IMR-90 (cell line): Measurements from ENCODE around the gene RNF212. TPM values are rescaled to one million over a fixed set of nuclear protein-coding genes. Genes with fewer than 3 reads are reported as not detected.

Experiments
- ATAC-seq: fragments of 200-7000 bp; cut with Tn5 transposase; 2 replicates; pipeline ENCODE4 v1.9.1; 2020; ENCODE audit warnings: low read depth, mild to moderate bottlenecking, moderate library complexity
- BruUV-seq: library from RNA; stranded (reverse); fragments of 400-500 nt; replicated peaks from 2 replicates; lab custom pipeline; 2021; lab: Mats Ljungman, UMichigan
- CTCF ChIA-PET: fragments of 300-600 bp; formaldehyde crosslinking; extraction: SDS; loops from one replicate; lab custom pipeline; 2021; ENCODE audit warnings: antibody characterized with exemption; lab: Yijun Ruan, JAX
- POLR2A ChIA-PET: fragments of 300-600 bp; sonication (Branson Sonifier 250); formaldehyde crosslinking; loops from one replicate; lab custom pipeline; 2022; ENCODE audit warnings: antibody characterized with exemption; ENCODE audit not compliant: unreplicated experiment; lab: Charles Lee
- DNase-seq: peaks from one replicate; pipeline ENCODE4 v3.0.0; 2013
- H2AFZ ChIP-seq: replicated peaks from 2 replicates; pipeline ENCODE3; 2013; ENCODE audit warnings: low read length, mild to moderate bottlenecking; ENCODE audit not compliant: poor library complexity
- H2AK5ac ChIP-seq: 2 replicates; pipeline ENCODE4 v1.6.1; 2013; ENCODE audit warnings: low read depth, low read length, inconsistent platforms
- H2AK9ac ChIP-seq: replicated peaks from 2 replicates; pipeline ENCODE3; 2013; ENCODE audit warnings: mild to moderate bottlenecking, low read depth, low read length, moderate library complexity; ENCODE audit not compliant: poor library complexity
- H2BK120ac ChIP-seq: 2 replicates; pipeline ENCODE4 v1.6.1; 2013; ENCODE audit warnings: low read depth, low read length, inconsistent platforms
- H2BK15ac ChIP-seq: 3 replicates; pipeline ENCODE4 v1.6.1; 2013; ENCODE audit warnings: low read depth, low read length, inconsistent platforms
- H2BK20ac ChIP-seq: 2 replicates; pipeline ENCODE4 v1.6.1; 2013; ENCODE audit warnings: low read depth, mild to moderate bottlenecking, inconsistent platforms, low read length, moderate library complexity
- H2BK5ac ChIP-seq: 2 replicates; pipeline ENCODE4 v1.6.1; 2013; ENCODE audit warnings: mild to moderate bottlenecking, low read depth, low read length, inconsistent platforms; ENCODE audit not compliant: poor library complexity, severe bottlenecking
- H3K14ac ChIP-seq: replicated peaks from 2 replicates; pipeline ENCODE4 v1.6.1; 2013; ENCODE audit warnings: low read depth, low read length, inconsistent platforms
- H3K18ac ChIP-seq: 2 replicates; pipeline ENCODE4 v1.6.1; 2013; ENCODE audit warnings: low read depth, low read length, control low read depth
- H3K23ac ChIP-seq: 2 replicates; pipeline ENCODE4 v1.6.1; 2013; ENCODE audit warnings: low read depth, low read length, inconsistent platforms
- H3K27ac ChIP-seq: 2 replicates; pipeline ENCODE4 v1.5.1; 2013; ENCODE audit warnings: mild to moderate bottlenecking, control low read depth, low read length; ENCODE audit not compliant: insufficient read depth
- H3K27me3 ChIP-seq: 2 replicates; pipeline ENCODE4 v1.6.1; 2013; ENCODE audit warnings: low read length; ENCODE audit not compliant: control insufficient read depth, insufficient read depth
- H3K36me3 ChIP-seq: 2 replicates; pipeline ENCODE4 v1.6.1; 2013; ENCODE audit warnings: low read length, mixed read lengths; ENCODE audit not compliant: control insufficient read depth, insufficient read depth
- H3K4ac ChIP-seq: 2 replicates; pipeline ENCODE4 v1.6.1; 2013; ENCODE audit warnings: low read depth, low read length, inconsistent platforms
- H3K4me1 ChIP-seq: 2 replicates; pipeline ENCODE4 v1.6.1; 2013; ENCODE audit warnings: low read length, mixed read lengths; ENCODE audit not compliant: control insufficient read depth, insufficient read depth
- H3K4me2 ChIP-seq: 2 replicates; pipeline ENCODE4 v1.6.1; 2013; ENCODE audit warnings: low read depth, mild to moderate bottlenecking, control low read depth, low read length, moderate library complexity
- H3K4me3 ChIP-seq: 2 replicates; pipeline ENCODE4 v1.5.1; 2013; ENCODE audit warnings: low read depth, mild to moderate bottlenecking, control low read depth, low read length, moderate library complexity; ENCODE audit not compliant: insufficient read depth
- H3K56ac ChIP-seq: 2 replicates; pipeline ENCODE4 v1.6.1; 2013; ENCODE audit warnings: low read length, inconsistent platforms; ENCODE audit not compliant: insufficient read depth; ENCODE audit errors: extremely low read depth
- H3K79me1 ChIP-seq, 2 experiments: 2 replicates each; pipeline ENCODE4 v1.6.1; 2013; ENCODE audit warnings: low read length in 2 of 2, inconsistent platforms in 1 of 2, low read depth in 1 of 2
- H3K9ac ChIP-seq: 2 replicates; pipeline ENCODE4 v1.6.1; 2013; ENCODE audit warnings: low read depth, low read length, control low read depth
- H3K9me1 ChIP-seq: 2 replicates; pipeline ENCODE4 v1.6.1; 2013; ENCODE audit warnings: low read length, inconsistent platforms; ENCODE audit not compliant: insufficient read depth
- H3K9me3 ChIP-seq: 2 replicates; pipeline ENCODE4 v1.6.1; 2013; ENCODE audit warnings: low read length; ENCODE audit not compliant: control insufficient read depth, insufficient read depth
- H4K20me1 ChIP-seq: 2 replicates; pipeline ENCODE4 v1.6.1; 2013; ENCODE audit warnings: low read length, inconsistent platforms; ENCODE audit not compliant: insufficient read depth
- H4K5ac ChIP-seq: 2 replicates; pipeline ENCODE4 v1.6.1; 2013; ENCODE audit warnings: mild to moderate bottlenecking, low read depth, low read length, control low read depth
- H4K8ac ChIP-seq, 2 experiments: 2 replicates each; pipeline ENCODE4 v1.6.1; 2013; ENCODE audit warnings: low read depth in 2 of 2, low read length in 2 of 2, control low read depth in 1 of 2, inconsistent platforms in 1 of 2
- H4K91ac ChIP-seq: 2 replicates; pipeline ENCODE4 v1.6.1; 2013; ENCODE audit warnings: low read depth, low read length, inconsistent platforms; ENCODE audit not compliant: insufficient read depth
- CEBPB ChIP-seq: IDR thresholded peaks from 2 replicates; pipeline ENCODE4 v1.6.1; 2012; ENCODE audit warnings: low read depth, low read length, improper control_type of control experiment
- MAFK ChIP-seq: IDR thresholded peaks from 2 replicates; pipeline ENCODE4 v1.6.1; 2012; ENCODE audit warnings: low read depth, low read length, improper control_type of control experiment
- RCOR1 ChIP-seq: IDR thresholded peaks from 2 replicates; pipeline ENCODE4 v1.6.1; 2012; ENCODE audit warnings: mild to moderate bottlenecking, low read length, improper control_type of control experiment; ENCODE audit not compliant: insufficient replicate concordance
- WGBS, 2 experiments: methylation state at CpG; one replicate each; pipeline versions ENCODE4 v1.1.5 to v1.1.7; 2013; ENCODE audit warnings: missing lambda C conversion rate in 2 of 2; ENCODE audit not compliant: insufficient read length in 1 of 2; ENCODE audit errors: extremely low coverage in 2 of 2; 5-methylcytosine and 5-hydroxymethylcytosine counted together
- dilution Hi-C: fragments of 300-500 bp; cut with HindIII; formaldehyde crosslinking; loops from one replicate; pipeline ENCODE4 v1.14.3; 2018; ENCODE audit warnings: low sequenced_read_pairs; ENCODE audit not compliant: unreplicated experiment
- in situ Hi-C: fragments of 300-500 bp; cut with MboI; formaldehyde crosslinking; loops from 3 replicates; pipeline ENCODE4 v1.14.3; 2019; ENCODE audit warnings: low sequenced_read_pairs, inconsistent platforms, mixed read lengths
- intact Hi-C: fragments of 100-400 bp; cut with micrococcal nuclease; formaldehyde crosslinking; loops from 2 replicates; pipeline ENCODE4 v1.10.0; 2022
- polyA plus RNA-seq, 3 experiments: library from polyadenylated mRNA; depleted of rRNA; stranded (reverse); fragments of >200 nt; gene quantifications; 2 replicates each; pipeline ENCODE4 v1.2.3, GENCODE V29; 2012; ENCODE audit warnings: low replicate concordance in 1 of 3
- total RNA-seq: library from RNA; depleted of rRNA; stranded (reverse); fragments of >200 nt; gene quantifications from 2 replicates; pipeline ENCODE4 v1.2.3, GENCODE V29; 2012
- TF ChIP-seq, protein P1 (sequence below): conservative IDR thresholded peaks from 2 replicates; pipeline ENCODE4 v1.5.1; 2012; ENCODE audit warnings: mild to moderate bottlenecking, low read depth, low read length, improper control_type of control experiment
- TF ChIP-seq, protein P2 (sequence below): fragments of 150-350 bp; IDR thresholded peaks from 2 replicates; pipeline ENCODE4 v1.6.1; 2016; ENCODE audit warnings: low read depth, mild to moderate bottlenecking, low read length, moderate library complexity, borderline replicate concordance

Gene RNF212
- total and polyA plus RNA-seq, 2 of the 4 experiments (the other 2 are of a cell fraction) = under 0.01 to 0.51 TPM

DNA sequence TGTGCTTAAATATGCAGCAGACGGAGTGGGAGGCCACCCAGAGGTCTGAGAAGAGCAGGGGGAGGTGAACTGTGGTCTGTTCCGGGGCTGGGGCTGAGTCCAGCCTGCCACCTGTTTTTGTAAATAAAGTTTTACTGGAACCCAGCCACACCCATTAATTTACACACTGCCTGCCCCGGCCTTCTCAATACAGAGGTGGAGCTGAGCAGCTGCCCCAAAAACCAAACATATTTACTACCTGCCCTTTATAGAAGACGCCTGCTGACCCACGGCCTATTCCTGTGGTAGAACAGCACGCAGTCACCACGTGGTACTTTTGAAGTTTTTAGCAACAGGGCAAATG lies 56.0 kb downstream of the RNF212 start (continued):
- TF ChIP-seq, protein P1, sequence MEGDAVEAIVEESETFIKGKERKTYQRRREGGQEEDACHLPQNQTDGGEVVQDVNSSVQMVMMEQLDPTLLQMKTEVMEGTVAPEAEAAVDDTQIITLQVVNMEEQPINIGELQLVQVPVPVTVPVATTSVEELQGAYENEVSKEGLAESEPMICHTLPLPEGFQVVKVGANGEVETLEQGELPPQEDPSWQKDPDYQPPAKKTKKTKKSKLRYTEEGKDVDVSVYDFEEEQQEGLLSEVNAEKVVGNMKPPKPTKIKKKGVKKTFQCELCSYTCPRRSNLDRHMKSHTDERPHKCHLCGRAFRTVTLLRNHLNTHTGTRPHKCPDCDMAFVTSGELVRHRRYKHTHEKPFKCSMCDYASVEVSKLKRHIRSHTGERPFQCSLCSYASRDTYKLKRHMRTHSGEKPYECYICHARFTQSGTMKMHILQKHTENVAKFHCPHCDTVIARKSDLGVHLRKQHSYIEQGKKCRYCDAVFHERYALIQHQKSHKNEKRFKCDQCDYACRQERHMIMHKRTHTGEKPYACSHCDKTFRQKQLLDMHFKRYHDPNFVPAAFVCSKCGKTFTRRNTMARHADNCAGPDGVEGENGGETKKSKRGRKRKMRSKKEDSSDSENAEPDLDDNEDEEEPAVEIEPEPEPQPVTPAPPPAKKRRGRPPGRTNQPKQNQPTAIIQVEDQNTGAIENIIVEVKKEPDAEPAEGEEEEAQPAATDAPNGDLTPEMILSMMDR = no peak

DNA sequence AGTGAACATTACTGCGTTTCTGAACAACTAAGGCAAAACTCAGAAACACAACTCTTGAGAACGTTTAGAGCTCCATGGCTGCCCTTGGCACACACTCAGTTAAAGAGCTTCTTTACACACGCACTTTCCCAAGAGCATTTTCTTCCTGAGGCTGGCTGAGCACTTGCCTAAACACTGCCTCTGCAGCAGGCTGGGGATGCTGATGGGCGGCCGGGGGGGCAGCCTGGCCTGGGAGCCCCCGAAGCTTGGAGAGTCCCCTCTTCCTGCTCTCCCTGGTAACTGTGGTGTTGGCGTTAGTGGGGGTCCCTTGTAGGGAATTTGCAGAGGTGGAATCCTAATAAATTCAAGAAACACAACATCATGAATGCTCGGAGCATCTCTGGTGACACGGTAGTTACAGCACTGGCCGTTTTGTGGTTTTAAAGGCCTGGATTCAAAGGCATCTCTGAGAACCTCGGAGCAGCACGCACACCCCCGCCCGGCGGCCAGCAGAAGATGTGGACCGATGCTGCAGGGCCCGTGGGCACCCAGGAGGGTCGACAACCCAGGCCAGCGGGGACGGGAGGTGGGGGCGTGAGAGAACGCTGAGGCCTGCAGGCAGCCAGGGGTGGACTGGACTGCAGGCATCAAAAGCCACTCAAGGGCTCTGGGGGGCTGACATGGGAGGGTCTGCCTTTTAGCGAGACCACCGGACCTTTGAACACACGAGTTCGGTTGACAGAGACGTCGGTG lies 56.5 kb downstream of the RNF212 start:
- ATAC-seq (no peak), DNase-seq (no peak)
- no peak overlapping the region for H3K14ac ChIP-seq
- no peak overlapping the region for H3K4me3 ChIP-seq
- no peak overlapping the region for H4K5ac ChIP-seq
- no peak overlapping the region for H2BK120ac ChIP-seq
- no peak overlapping the region for H3K56ac ChIP-seq
- no peak overlapping the region for H2BK5ac ChIP-seq
- H3K79me1 ChIP-seq = no peaks in the 10 kb centered on the region
- no peak overlapping the region for H2AFZ ChIP-seq
- H2AK9ac ChIP-seq = no peak overlapping the region
- H3K4ac ChIP-seq = no peak overlapping the region
- H3K4me1 ChIP-seq = peaks cover 5% of the 10 kb centered on the region; the same call in 1 of the 2 replicates
- H3K9ac ChIP-seq = no peak overlapping the region
- CTCF ChIA-PET = no interaction called here
- POLR2A ChIA-PET = no interaction called here
- peaks cover 64% of the 10 kb centered on the region for H3K27me3 ChIP-seq
- H3K9me1 ChIP-seq = no peaks in the 10 kb centered on the region
- WGBS, 2 experiments = 88% methylated on average over 21 of the region's 28 CpGs; no CpG with 5 or more reads in 1 of the 2 experiments
- H3K9me3 ChIP-seq = no peaks in the 10 kb centered on the region
- no peak overlapping the region for H4K91ac ChIP-seq
- H4K8ac ChIP-seq = no peak overlapping the region
- intact Hi-C loops = no loop called here
- no peak overlapping the region for H2BK15ac ChIP-seq
- BruUV-seq = no TSS peak
- H4K20me1 ChIP-seq = no peaks in the 10 kb centered on the region
- H3K18ac ChIP-seq = no peak overlapping the region
- H3K27ac ChIP-seq = no peak overlapping the region
- no peaks in the 10 kb centered on the region for H3K36me3 ChIP-seq
- in situ Hi-C loops = no loop called here
- TF ChIP-seq RCOR1 (no peak), MAFK (no peak), CEBPB (no peak)
- TF ChIP-seq, protein P2, sequence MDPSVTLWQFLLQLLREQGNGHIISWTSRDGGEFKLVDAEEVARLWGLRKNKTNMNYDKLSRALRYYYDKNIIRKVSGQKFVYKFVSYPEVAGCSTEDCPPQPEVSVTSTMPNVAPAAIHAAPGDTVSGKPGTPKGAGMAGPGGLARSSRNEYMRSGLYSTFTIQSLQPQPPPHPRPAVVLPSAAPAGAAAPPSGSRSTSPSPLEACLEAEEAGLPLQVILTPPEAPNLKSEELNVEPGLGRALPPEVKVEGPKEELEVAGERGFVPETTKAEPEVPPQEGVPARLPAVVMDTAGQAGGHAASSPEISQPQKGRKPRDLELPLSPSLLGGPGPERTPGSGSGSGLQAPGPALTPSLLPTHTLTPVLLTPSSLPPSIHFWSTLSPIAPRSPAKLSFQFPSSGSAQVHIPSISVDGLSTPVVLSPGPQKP = no peak
- TF ChIP-seq, protein P1 = no peak
- H3K23ac ChIP-seq = no peak overlapping the region
- H2AK5ac ChIP-seq = no peak overlapping the region
- H3K4me2 ChIP-seq = no peak overlapping the region
- H2BK20ac ChIP-seq = no peak overlapping the region
- dilution Hi-C loops = no loop called here
